HepG2 (cell line): Measurements from ENCODE around the gene TMEM198. TPM values are rescaled to one million over a fixed set of nuclear protein-coding genes. Genes with fewer than 3 reads are reported as not detected.
A peak's percentile ranks its signal among the peaks of the same experiment; 100 is the strongest.

ENCODE experiments used
- ARNTL ChIP-seq: sonication (generic); formaldehyde crosslinking; IDR thresholded peaks from 2 replicates; pipeline ENCODE4 v1.4.0; 2020; ENCODE audit warnings: mild to moderate bottlenecking, missing genetic modification reagents
- CEBPZ ChIP-seq: IDR thresholded peaks from 2 replicates; pipeline ENCODE4 v1.6.1; 2012; ENCODE audit warnings: low read length, improper control_type of control experiment
- HNRNPLL ChIP-seq: fragments of 200-400 bp; formaldehyde crosslinking; IDR thresholded peaks from 2 replicates; pipeline ENCODE4 v1.6.1; 2017; ENCODE audit warnings: mild to moderate bottlenecking, low read depth, low read length; ENCODE audit not compliant: poor library complexity, severe bottlenecking
- HOXA3 ChIP-seq: sonication (generic); formaldehyde crosslinking; IDR thresholded peaks from 2 replicates; pipeline ENCODE4 v1.5.0; 2020; ENCODE audit warnings: missing genetic modification reagents
- IKZF4 ChIP-seq: sonication (generic); formaldehyde crosslinking; IDR thresholded peaks from 2 replicates; pipeline ENCODE4 v1.5.1; 2020; ENCODE audit warnings: borderline replicate concordance, mild to moderate bottlenecking, low read depth, missing genetic modification reagents; ENCODE audit errors: not compliant biosample characterization
- KDM1A ChIP-seq: IDR thresholded peaks from 2 replicates; pipeline ENCODE4 v1.6.1; 2016; ENCODE audit warnings: missing compliant biosample characterization
- MBNL3 ChIP-seq: fragments of 250-450 bp; sonication (Bioruptor Pico); conservative IDR thresholded peaks from 2 replicates; pipeline ENCODE4 v1.8.0; 2022; ENCODE audit warnings: mild to moderate bottlenecking, inconsistent platforms
- NFKB2 ChIP-seq: sonication (generic); formaldehyde crosslinking; IDR thresholded peaks from 2 replicates; pipeline ENCODE4 v1.4.0; 2020; ENCODE audit warnings: missing genetic modification reagents, borderline replicate concordance
- POLR2G ChIP-seq: fragments of 200-400 bp; formaldehyde crosslinking; IDR thresholded peaks from 2 replicates; pipeline ENCODE4 v1.6.1; 2018; ENCODE audit warnings: mild to moderate bottlenecking, low read depth, low read length, moderate library complexity
- TBL1XR1 ChIP-seq: fragments of 150-350 bp; IDR thresholded peaks from 2 replicates; pipeline ENCODE4 v1.6.1; 2014; ENCODE audit warnings: borderline replicate concordance, low read length; ENCODE audit not compliant: partially characterized antibody
- ZFP36L1 ChIP-seq: sonication (generic); formaldehyde crosslinking; IDR thresholded peaks from 2 replicates; pipeline ENCODE4 v1.8.0; 2022; ENCODE audit warnings: mild to moderate bottlenecking, missing genetic modification reagents, moderate library complexity
- ZNF382 ChIP-seq: sonication (generic); formaldehyde crosslinking; IDR thresholded peaks from 2 replicates; pipeline ENCODE4 v1.5.0; 2020; ENCODE audit warnings: missing genetic modification reagents, mild to moderate bottlenecking, borderline replicate concordance
- polyA plus RNA-seq, 8 experiments: library from polyadenylated mRNA; depleted of rRNA in 3 of 8; stranded (reverse) in 7 of 8; unstranded in 1 of 8; fragments of >200 nt; fragmentation: Illumina TruSeq in 4 of 8; extraction: Trizol in 4 of 8; gene quantifications; 2 replicates each; pipeline versions ENCODE4 v1.2.1 to v1.2.3, GENCODE V29; 2011 to 2016; ENCODE audit warnings: low read depth in 4 of 8, missing spikeins in 1 of 8, mixed read lengths in 1 of 8; ENCODE audit not compliant: insufficient read depth in 1 of 8
- total RNA-seq, 5 experiments: library from RNA; depleted of rRNA; stranded (reverse); fragments of >200 nt; fragmentation: Illumina TruSeq; extraction: Trizol; gene quantifications; 2 replicates each; pipeline ENCODE4 v1.2.3, GENCODE V29; 2016; ENCODE audit warnings: low read depth in 1 of 5
- TF ChIP-seq, protein P1 (sequence below): sonication (generic); formaldehyde crosslinking; IDR thresholded peaks from 2 replicates; pipeline ENCODE4 v1.4.0; 2020; ENCODE audit warnings: missing genetic modification reagents, borderline replicate concordance
- TF ChIP-seq, protein P2 (sequence below): sonication (generic); formaldehyde crosslinking; IDR thresholded peaks from 2 replicates; pipeline ENCODE4 v1.4.0; 2020; ENCODE audit warnings: missing genetic modification reagents

TMEM198 gene
- total and polyA plus RNA-seq, 2 of the 13 experiments (the other 11 are each of a cell fraction or from before 2014, with no cell fraction given), result 17.3 to 23.5 TPM

- no peak for TF ChIP-seq HNRNPLL
- no peak for TF ChIP-seq ZNF382 (CRISPR knock-in tag)
- peak; percentile 56 for TF ChIP-seq POLR2G
- TF ChIP-seq HOXA3 (CRISPR knock-in tag), result peak; percentile 14; the same call in 1 of the 2 replicates
- TF ChIP-seq MBNL3 (CRISPR knock-in tag), result no peak
- TF ChIP-seq, protein P1, sequence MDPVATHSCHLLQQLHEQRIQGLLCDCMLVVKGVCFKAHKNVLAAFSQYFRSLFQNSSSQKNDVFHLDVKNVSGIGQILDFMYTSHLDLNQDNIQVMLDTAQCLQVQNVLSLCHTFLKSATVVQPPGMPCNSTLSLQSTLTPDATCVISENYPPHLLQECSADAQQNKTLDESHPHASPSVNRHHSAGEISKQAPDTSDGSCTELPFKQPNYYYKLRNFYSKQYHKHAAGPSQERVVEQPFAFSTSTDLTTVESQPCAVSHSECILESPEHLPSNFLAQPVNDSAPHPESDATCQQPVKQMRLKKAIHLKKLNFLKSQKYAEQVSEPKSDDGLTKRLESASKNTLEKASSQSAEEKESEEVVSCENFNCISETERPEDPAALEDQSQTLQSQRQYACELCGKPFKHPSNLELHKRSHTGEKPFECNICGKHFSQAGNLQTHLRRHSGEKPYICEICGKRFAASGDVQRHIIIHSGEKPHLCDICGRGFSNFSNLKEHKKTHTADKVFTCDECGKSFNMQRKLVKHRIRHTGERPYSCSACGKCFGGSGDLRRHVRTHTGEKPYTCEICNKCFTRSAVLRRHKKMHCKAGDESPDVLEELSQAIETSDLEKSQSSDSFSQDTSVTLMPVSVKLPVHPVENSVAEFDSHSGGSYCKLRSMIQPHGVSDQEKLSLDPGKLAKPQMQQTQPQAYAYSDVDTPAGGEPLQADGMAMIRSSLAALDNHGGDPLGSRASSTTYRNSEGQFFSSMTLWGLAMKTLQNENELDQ (CRISPR knock-in tag), result no peak
- no peak for TF ChIP-seq CEBPZ
- no peak for TF ChIP-seq NFKB2
- TF ChIP-seq ZFP36L1, result no peak
- no peak for TF ChIP-seq IKZF4 (CRISPR knock-in tag)
- TF ChIP-seq TBL1XR1, result no peak
- no peak for TF ChIP-seq ARNTL (CRISPR knock-in tag)
- no peak for TF ChIP-seq KDM1A (CRISPR knock-in tag)
- TF ChIP-seq, protein P2, sequence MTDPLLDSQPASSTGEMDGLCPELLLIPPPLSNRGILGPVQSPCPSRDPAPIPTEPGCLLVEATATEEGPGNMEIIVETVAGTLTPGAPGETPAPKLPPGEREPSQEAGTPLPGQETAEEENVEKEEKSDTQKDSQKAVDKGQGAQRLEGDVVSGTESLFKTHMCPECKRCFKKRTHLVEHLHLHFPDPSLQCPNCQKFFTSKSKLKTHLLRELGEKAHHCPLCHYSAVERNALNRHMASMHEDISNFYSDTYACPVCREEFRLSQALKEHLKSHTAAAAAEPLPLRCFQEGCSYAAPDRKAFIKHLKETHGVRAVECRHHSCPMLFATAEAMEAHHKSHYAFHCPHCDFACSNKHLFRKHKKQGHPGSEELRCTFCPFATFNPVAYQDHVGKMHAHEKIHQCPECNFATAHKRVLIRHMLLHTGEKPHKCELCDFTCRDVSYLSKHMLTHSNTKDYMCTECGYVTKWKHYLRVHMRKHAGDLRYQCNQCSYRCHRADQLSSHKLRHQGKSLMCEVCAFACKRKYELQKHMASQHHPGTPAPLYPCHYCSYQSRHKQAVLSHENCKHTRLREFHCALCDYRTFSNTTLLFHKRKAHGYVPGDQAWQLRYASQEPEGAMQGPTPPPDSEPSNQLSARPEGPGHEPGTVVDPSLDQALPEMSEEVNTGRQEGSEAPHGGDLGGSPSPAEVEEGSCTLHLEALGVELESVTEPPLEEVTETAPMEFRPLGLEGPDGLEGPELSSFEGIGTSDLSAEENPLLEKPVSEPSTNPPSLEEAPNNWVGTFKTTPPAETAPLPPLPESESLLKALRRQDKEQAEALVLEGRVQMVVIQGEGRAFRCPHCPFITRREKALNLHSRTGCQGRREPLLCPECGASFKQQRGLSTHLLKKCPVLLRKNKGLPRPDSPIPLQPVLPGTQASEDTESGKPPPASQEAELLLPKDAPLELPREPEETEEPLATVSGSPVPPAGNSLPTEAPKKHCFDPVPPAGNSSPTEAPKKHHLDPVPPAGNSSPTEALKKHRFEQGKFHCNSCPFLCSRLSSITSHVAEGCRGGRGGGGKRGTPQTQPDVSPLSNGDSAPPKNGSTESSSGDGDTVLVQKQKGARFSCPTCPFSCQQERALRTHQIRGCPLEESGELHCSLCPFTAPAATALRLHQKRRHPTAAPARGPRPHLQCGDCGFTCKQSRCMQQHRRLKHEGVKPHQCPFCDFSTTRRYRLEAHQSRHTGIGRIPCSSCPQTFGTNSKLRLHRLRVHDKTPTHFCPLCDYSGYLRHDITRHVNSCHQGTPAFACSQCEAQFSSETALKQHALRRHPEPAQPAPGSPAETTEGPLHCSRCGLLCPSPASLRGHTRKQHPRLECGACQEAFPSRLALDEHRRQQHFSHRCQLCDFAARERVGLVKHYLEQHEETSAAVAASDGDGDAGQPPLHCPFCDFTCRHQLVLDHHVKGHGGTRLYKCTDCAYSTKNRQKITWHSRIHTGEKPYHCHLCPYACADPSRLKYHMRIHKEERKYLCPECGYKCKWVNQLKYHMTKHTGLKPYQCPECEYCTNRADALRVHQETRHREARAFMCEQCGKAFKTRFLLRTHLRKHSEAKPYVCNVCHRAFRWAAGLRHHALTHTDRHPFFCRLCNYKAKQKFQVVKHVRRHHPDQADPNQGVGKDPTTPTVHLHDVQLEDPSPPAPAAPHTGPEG (CRISPR knock-in tag), result no peak
These were observed 17.6 kb downstream of the TMEM198 start (continued) for GRCh38 chr2:219561179-219562048.
